Chondrocyte (in vitro differentiated cells): ENCODE results near the gene EPS8L2. TPM values are rescaled to one million over a fixed set of nuclear protein-coding genes. Genes with fewer than 3 reads are reported as not detected.

Experiments used
- DNase-seq: peaks from one replicate; pipeline ENCODE4 v3.0.0; 2021; ENCODE audit warnings: mixed read lengths, low spot score
- H3K27ac Mint-ChIP-seq: one replicate; pipeline ENCODE4 v1.8.0; 2021; ENCODE audit warnings: mild to moderate bottlenecking, moderate library complexity, mixed read lengths; ENCODE audit not compliant: unreplicated experiment
- H3K27me3 Mint-ChIP-seq: 2 replicates; pipeline ENCODE4 v1.8.0; 2021; ENCODE audit warnings: low read depth, mixed read lengths
- H3K36me3 Mint-ChIP-seq: 2 replicates; pipeline ENCODE4 v1.8.0; 2021; ENCODE audit warnings: low read depth, mixed read lengths
- H3K4me1 Mint-ChIP-seq: 2 replicates; pipeline ENCODE4 v1.8.0; 2021; ENCODE audit warnings: low read depth, mild to moderate bottlenecking, mixed read lengths
- H3K4me3 Mint-ChIP-seq: one replicate; pipeline ENCODE4 v1.8.0; 2021; ENCODE audit warnings: mild to moderate bottlenecking, moderate library complexity, mixed read lengths; ENCODE audit not compliant: unreplicated experiment
- H3K9me3 Mint-ChIP-seq: 2 replicates; pipeline ENCODE4 v1.8.0; 2021; ENCODE audit warnings: low read depth, mixed read lengths
- total RNA-seq: library from RNA; stranded (reverse); gene quantifications from 3 replicates; pipeline ENCODE4 v1.2.1, GENCODE V29; 2021
- TF ChIP-seq, protein P1 (sequence below): fragments of 200-600 bp; sonication (generic); IDR thresholded peaks from 2 replicates; pipeline ENCODE4 v1.5.0; 2021; ENCODE audit warnings: antibody characterized with exemption, mild to moderate bottlenecking, moderate library complexity

Gene EPS8L2
- total RNA-seq, 1 donor from 2014 or later = 51.6 TPM

- H3K36me3 Mint-ChIP-seq = peaks cover 8% of the 10 kb centered on the region
- H3K27me3 Mint-ChIP-seq = no peaks in the 10 kb centered on the region
- H3K9me3 Mint-ChIP-seq = peaks cover 3% of the 10 kb centered on the region
- no peak overlapping the region for H3K27ac Mint-ChIP-seq
- H3K4me3 Mint-ChIP-seq = no peak overlapping the region
- TF ChIP-seq, protein P1, sequence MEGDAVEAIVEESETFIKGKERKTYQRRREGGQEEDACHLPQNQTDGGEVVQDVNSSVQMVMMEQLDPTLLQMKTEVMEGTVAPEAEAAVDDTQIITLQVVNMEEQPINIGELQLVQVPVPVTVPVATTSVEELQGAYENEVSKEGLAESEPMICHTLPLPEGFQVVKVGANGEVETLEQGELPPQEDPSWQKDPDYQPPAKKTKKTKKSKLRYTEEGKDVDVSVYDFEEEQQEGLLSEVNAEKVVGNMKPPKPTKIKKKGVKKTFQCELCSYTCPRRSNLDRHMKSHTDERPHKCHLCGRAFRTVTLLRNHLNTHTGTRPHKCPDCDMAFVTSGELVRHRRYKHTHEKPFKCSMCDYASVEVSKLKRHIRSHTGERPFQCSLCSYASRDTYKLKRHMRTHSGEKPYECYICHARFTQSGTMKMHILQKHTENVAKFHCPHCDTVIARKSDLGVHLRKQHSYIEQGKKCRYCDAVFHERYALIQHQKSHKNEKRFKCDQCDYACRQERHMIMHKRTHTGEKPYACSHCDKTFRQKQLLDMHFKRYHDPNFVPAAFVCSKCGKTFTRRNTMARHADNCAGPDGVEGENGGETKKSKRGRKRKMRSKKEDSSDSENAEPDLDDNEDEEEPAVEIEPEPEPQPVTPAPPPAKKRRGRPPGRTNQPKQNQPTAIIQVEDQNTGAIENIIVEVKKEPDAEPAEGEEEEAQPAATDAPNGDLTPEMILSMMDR = no peak
- no peak for DNase-seq
- peaks cover 8% of the 10 kb centered on the region for H3K4me1 Mint-ChIP-seq
Measured at GRCh38 chr11:719214-720016, 13.4 kb downstream of the EPS8L2 start.

GRCh38 chr11:720017-720641 lies 14.1 kb downstream of the EPS8L2 start:
- Mint-ChIP-seq H3K27ac (no peak overlapping the region), H3K4me3 (no peak overlapping the region), H3K4me1 (peaks cover 8% of the 10 kb centered on the region), H3K9me3 (peaks cover 2% of the 10 kb centered on the region), H3K36me3 (peaks cover 7% of the 10 kb centered on the region), H3K27me3 (no peaks in the 10 kb centered on the region)
- no peak for DNase-seq
- TF ChIP-seq, protein P1 = no peak

- Mint-ChIP-seq H3K4me1 (peaks cover 8% of the 10 kb centered on the region), H3K4me3 (no peak overlapping the region), H3K27ac (no peak overlapping the region), H3K9me3 (no peaks in the 10 kb centered on the region), H3K36me3 (peaks cover 7% of the 10 kb centered on the region), H3K27me3 (no peaks in the 10 kb centered on the region)
- no peak for DNase-seq
- TF ChIP-seq, protein P1 = no peak
Measured at GRCh38 chr11:720642-721246, 14.7 kb downstream of the EPS8L2 start.

GRCh38 chr11:721247-721740 lies 15.3 kb downstream of the EPS8L2 start:
- H3K36me3 Mint-ChIP-seq = peaks cover 7% of the 10 kb centered on the region
- H3K9me3 Mint-ChIP-seq = no peaks in the 10 kb centered on the region
- DNase-seq = no peak
- H3K4me1 Mint-ChIP-seq = peaks cover 8% of the 10 kb centered on the region
- TF ChIP-seq, protein P1 = no peak
- no peaks in the 10 kb centered on the region for H3K27me3 Mint-ChIP-seq
- no peak overlapping the region for H3K27ac Mint-ChIP-seq
- H3K4me3 Mint-ChIP-seq = no peak overlapping the region

- H3K4me1 Mint-ChIP-seq = peaks cover 11% of the 10 kb centered on the region
- no peaks in the 10 kb centered on the region for H3K9me3 Mint-ChIP-seq
- DNase-seq = no peak
- peaks cover 7% of the 10 kb centered on the region for H3K36me3 Mint-ChIP-seq
- H3K27ac Mint-ChIP-seq = no peak overlapping the region
- no peak overlapping the region for H3K4me3 Mint-ChIP-seq
- TF ChIP-seq, protein P1 = no peak
- H3K27me3 Mint-ChIP-seq = no peaks in the 10 kb centered on the region
Measured at GRCh38 chr11:721741-722345, 15.8 kb downstream of the EPS8L2 start.
